UCSD-AML1 (cell line): ENCODE measurements around the gene SCAPER.

Source experiments
- DNase-seq: peaks from one replicate; lab custom pipeline; 2025; ENCODE audit not compliant: unreplicated experiment; lab: John Stamatoyannopoulos, UW

Gene SCAPER

DNA sequence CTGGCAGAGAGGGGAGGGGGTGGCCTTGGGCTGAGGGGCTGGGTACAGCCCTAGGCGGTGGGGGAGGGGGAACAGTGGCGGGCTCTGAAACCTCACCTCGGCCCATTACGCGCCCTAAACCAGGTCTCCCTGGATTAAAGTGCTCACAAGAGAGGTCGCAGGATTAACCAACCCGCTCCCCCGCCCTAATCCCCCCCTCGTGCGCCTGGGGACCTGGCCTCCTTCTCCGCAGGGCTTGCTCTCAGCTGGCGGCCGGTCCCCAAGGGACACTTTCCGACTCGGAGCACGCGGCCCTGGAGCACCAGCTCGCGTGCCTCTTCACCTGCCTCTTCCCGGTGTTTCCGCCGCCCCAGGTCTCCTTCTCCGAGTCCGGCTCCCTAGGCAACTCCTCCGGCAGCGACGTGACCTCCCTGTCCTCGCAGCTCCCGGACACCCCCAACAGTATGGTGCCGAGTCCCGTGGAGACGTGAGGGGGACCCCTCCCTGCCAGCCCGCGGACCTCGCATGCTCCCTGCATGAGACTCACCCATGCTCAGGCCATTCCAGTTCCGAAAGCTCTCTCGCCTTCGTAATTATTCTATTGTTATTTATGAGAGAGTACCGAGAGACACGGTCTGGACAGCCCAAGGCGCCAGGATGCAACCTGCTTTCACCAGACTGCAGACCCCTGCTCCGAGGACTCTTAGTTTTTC lies 563.6 kb downstream of the SCAPER start:
- no peak for DNase-seq

GRCh38 chr15:76340803-76341365 lies 564.3 kb downstream of the SCAPER start:
- DNase-seq, result no peak

GRCh38 chr15:76340198-76340802 lies 564.8 kb downstream of the SCAPER start:
- no peak for DNase-seq

GRCh38 chr15:76339305-76340197 lies 565.6 kb downstream of the SCAPER start:
- DNase-seq, result peak; percentile 34

DNA sequence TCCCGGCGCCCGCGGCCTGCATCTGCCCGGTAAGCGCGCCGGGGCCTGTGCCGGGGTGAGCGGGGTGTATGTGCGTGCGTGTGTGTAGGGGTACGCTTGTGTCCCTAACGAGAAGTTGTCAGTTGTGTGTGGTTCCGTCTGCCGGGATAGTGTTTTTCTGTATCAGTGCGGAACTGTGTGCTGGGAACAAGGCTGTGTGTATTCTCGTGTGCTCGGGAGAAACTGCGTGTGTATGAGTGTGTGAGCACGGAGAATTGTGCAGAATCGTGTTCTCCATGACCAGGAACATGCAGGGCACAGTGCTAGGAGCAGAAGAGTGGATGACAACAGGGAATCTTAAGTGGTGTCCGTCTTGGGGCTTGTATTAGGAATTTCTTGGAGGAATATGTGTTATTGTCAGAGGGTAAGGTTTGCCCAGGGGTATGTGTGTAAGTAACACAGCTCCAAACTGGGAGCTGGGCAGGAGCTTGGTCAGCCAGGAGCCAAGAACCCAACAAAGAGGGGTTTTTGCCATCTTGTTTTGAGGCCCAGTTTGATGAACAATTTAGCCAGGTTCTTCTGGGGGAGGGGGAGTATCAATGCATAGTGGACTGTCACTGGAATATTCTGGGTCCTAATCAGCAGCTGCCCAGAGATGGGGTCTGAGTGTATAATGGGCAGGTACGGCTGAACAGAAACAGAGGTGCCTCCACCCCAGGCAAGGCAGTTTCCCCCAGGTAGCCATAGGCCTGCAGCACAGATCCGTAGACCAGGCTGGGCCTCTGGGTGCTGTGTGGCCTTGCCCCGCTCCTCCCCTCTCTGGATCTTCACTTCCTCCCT lies 566.4 kb downstream of the SCAPER start:
- no peak for DNase-seq

DNA sequence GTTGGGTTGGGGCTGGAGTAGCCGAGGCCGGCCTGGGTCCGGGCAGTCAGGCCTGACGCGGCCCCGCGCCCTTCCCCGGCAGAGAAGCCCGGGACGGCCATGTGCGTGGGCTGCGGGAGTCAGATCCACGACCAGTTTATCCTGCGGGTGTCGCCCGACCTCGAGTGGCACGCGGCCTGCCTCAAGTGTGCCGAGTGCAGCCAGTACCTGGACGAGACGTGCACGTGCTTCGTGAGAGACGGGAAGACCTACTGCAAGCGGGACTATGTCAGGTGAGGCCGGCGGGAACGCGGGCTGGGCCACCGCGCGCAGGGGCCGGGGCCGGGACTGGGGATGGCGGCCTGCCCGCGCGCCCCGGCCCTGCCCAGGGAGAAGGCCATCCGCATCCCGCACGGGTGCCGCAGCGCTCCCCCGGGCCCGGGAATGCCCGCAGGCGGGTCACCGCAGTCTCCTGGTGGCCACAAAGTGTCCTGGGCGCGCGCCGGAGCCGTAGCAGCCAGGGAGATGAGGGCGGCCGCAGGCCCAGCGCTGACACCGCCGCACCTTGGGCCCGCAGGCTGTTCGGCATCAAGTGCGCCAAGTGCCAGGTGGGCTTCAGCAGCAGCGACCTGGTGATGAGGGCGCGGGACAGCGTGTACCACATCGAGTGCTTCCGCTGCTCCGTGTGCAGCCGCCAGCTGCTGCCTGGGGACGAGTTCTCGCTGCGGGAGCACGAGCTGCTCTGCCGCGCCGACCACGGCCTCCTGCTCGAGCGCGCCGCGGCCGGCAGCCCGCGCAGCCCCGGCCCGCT lies 567.2 kb downstream of the SCAPER start:
- no peak for DNase-seq

DNA sequence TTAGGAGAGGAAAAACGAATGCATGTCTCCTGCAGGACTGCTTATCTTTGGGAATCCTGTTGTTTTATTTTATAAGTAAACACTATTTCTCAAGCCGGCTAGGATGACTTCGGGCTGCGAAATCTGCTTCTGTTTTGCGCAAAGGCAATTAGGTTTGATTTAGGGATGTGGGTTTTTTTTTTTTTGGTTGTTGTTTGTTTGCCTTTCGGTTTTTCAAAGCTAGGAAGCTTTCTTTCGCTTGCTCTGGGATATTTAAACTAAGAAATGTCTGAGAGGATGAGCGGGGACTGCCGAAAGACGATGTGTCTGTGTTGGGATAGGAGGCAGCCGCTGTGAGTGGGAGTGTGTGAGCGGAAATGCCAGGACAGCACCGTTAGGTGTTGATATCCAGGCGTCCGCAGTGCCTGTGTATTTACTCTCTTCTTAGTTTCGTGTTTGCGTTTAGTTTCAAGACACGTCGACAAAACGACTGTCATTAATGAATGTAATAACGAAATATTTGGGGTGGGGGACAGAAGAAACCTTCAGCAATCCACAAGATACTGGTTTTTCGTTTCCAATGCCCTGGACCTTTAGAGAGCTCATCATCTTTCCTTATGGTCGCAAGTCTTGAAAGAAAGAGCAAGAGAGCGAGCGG lies 568.0 kb downstream of the SCAPER start:
- no peak for DNase-seq

GRCh38 chr15:76336254-76337058 lies 568.7 kb downstream of the SCAPER start, which contains the start of gene ISL2:
Gene ISL2 (plus strand): TSS chr15:76336773. CDS start chr15:76336884, 111 bp downstream.
- peak; percentile 73 for DNase-seq

GRCh38 chr15:76335307-76336253 lies 569.6 kb downstream of the SCAPER start:
- DNase-seq, result no peak

- DNase-seq, result no peak
Observed at GRCh38 chr15:76334438-76335306, 570.5 kb downstream of the SCAPER start.

- peak; percentile 25 for DNase-seq
Observed at GRCh38 chr15:76333720-76334437, 571.3 kb downstream of the SCAPER start.

DNA sequence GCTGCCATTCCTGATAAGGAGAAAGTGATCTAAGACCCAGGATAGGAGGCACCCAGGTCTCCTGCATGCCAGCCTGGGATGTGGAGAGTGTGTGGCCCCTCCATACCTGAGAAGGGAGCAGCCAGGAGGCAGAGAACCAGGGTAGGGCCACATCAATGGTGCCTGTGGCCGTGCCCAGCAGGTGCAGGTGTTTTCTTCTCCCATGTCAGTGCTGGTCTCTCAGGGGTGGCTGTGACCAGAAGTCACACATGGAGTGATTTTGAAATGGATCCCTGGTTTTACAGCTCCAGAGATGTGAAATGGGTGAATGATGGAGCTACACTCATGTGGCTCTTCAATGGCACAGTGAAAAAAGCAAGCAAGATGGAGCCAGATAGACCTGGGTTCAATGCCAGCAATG lies 571.8 kb downstream of the SCAPER start:
- DNase-seq, result no peak

GRCh38 chr15:76332796-76333195 lies 572.3 kb downstream of the SCAPER start:
- DNase-seq, result no peak

DNA sequence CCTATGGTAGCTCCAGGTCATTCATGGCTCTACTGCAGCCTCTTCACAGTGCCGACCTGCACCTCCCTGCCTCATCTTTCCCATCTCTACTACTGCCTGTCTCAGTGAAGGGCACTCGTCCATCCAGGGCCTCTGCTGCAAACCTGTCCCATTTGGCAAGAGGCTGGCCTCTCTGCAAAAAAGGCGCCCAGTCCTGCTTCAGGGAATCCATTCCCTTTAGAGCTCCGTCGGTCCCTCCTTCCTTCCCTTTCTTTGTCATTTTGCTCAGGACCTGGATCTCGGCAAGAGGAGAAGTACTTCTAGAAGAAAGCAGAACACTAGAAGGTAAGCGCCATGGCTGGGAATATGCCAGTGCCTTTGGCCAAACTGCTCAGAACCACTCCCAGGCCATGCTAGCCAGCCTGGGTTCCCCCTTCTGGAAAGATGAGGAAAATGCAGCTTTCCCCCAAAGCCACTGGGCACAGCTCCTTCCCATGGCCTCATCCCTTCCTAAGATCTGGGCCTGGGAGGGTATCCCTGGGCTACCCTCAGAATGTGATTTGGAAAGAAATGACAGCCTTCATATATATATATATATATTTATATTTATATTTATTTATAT lies 575.0 kb downstream of the SCAPER start:
- peak; percentile 36 for DNase-seq

GRCh38 chr15:76328958-76329357 lies 576.2 kb downstream of the SCAPER start:
- DNase-seq, result no peak
